A673 (cell line): Measurements from ENCODE around the gene SYP. TPM values are rescaled to one million over a fixed set of nuclear protein-coding genes. Genes with fewer than 3 reads are reported as not detected.

Experiments
- BruUV-seq: library from RNA; stranded (reverse); fragments of 400-500 nt; replicated peaks from 2 replicates; lab custom pipeline; 2021; lab: Mats Ljungman, UMichigan
- CTCF ChIA-PET: fragments of 300-600 bp; sonication (Branson Sonifier 250); formaldehyde crosslinking; loops from one replicate; lab custom pipeline; 2022; ENCODE audit warnings: antibody characterized with exemption; lab: Charles Lee
- POLR2A ChIA-PET: fragments of 300-600 bp; sonication (Branson Sonifier 250); formaldehyde crosslinking; loops from one replicate; lab custom pipeline; 2022; ENCODE audit warnings: antibody characterized with exemption; ENCODE audit not compliant: low non-redundant PET; lab: Charles Lee
- DNase-seq: peaks from one replicate; pipeline ENCODE4 v3.0.0-alpha.2; 2015; ENCODE audit warnings: low spot score
- H3K27ac ChIP-seq: fragments of 200-600 bp; sonication (generic); 2 replicates; pipeline ENCODE4 v1.5.1; 2016; ENCODE audit warnings: mixed run types, low read depth, mild to moderate bottlenecking, mixed read lengths, antibody characterized with exemption, low read length; ENCODE audit not compliant: poor library complexity, severe bottlenecking
- H3K27me3 ChIP-seq: fragments of 200-600 bp; sonication (generic); replicated peaks from 2 replicates; pipeline ENCODE4 v1.6.1; 2017; ENCODE audit warnings: mixed run types, low read depth, mild to moderate bottlenecking, mixed read lengths, antibody characterized with exemption, low read length; ENCODE audit not compliant: insufficient read depth, poor library complexity
- H3K36me3 ChIP-seq: fragments of 200-600 bp; sonication (generic); 2 replicates; pipeline ENCODE4 v1.6.1; 2016; ENCODE audit warnings: mixed run types, mild to moderate bottlenecking, mixed read lengths, antibody characterized with exemption, low read length; ENCODE audit not compliant: insufficient read depth, poor library complexity, severe bottlenecking
- H3K4me1 ChIP-seq: fragments of 200-600 bp; sonication (generic); 2 replicates; pipeline ENCODE4 v1.6.1; 2017; ENCODE audit warnings: mixed run types, mild to moderate bottlenecking, mixed read lengths, antibody characterized with exemption, low read length; ENCODE audit not compliant: insufficient read depth, poor library complexity, severe bottlenecking
- H3K4me3 ChIP-seq: fragments of 200-600 bp; sonication (generic); 2 replicates; pipeline ENCODE4 v1.5.1; 2016; ENCODE audit warnings: low read depth, mixed run types, mild to moderate bottlenecking, mixed read lengths, low read length; ENCODE audit not compliant: poor library complexity, severe bottlenecking
- H3K9me3 ChIP-seq: fragments of 200-600 bp; sonication (generic); 2 replicates; pipeline ENCODE4 v1.6.1; 2016; ENCODE audit warnings: mixed run types, low read depth, mild to moderate bottlenecking, mixed read lengths, antibody characterized with exemption, low read length; ENCODE audit not compliant: poor library complexity, severe bottlenecking
- EZH2 ChIP-seq: fragments of 200-600 bp; sonication (generic); IDR thresholded peaks from 2 replicates; pipeline ENCODE4 v1.6.1; 2017; ENCODE audit warnings: borderline replicate concordance, low read depth, mild to moderate bottlenecking, mixed read lengths, antibody characterized with exemption, low read length; ENCODE audit not compliant: poor library complexity, severe bottlenecking
- intact Hi-C: fragments of 100-400 bp; cut with micrococcal nuclease; formaldehyde crosslinking; loops from one replicate; pipeline ENCODE4 v1.10.0; 2022; ENCODE audit not compliant: unreplicated experiment
- total RNA-seq: library from RNA; stranded (reverse); gene quantifications from 2 replicates; pipeline ENCODE4 v1.2.3, GENCODE V29; 2021
- TF ChIP-seq, protein P1 (sequence below): fragments of 300-800, 200-600 bp; sonication (generic); conservative IDR thresholded peaks from 2 replicates; pipeline ENCODE4 v1.5.1; 2017; ENCODE audit warnings: low read depth, mild to moderate bottlenecking, antibody characterized with exemption, low read length, moderate library complexity, mixed read lengths

The SYP gene
- total RNA-seq, 1 experiment from 2014 or later = 14.6 TPM

DNA sequence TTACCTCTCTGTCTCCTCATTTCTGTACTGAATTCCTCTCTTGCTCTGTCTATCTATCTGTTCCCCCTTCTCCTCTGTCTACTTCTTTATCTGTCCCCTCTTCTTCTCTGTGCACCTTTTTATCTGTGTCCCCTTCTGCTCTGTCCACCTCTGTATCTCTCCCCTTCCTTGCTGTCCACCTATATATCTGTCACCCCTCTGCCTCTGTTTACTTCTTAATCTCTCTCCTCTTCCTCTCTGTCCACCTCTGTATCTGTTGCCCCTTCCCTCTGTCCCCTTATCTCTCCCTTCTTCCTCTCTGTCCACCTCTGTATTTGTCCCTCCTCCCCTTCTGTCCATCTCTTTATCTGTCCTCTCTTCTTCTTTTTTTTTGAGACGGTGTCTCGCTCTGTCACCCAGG is 44.2 kb upstream of the SYP start:
- H3K9me3 ChIP-seq = no peaks in the 10 kb centered on the region
- no peaks in the 10 kb centered on the region for H3K36me3 ChIP-seq
- H3K27ac ChIP-seq = no peak overlapping the region
- DNase-seq = no peak
- BruUV-seq = no TSS peak
- intact Hi-C loops = no loop called here
- no peaks in the 10 kb centered on the region for H3K4me1 ChIP-seq
- H3K27me3 ChIP-seq = no peaks in the 10 kb centered on the region
- no peak overlapping the region for H3K4me3 ChIP-seq
- POLR2A ChIA-PET = no interaction called here
- no peak for TF ChIP-seq EZH2
- TF ChIP-seq, protein P1, sequence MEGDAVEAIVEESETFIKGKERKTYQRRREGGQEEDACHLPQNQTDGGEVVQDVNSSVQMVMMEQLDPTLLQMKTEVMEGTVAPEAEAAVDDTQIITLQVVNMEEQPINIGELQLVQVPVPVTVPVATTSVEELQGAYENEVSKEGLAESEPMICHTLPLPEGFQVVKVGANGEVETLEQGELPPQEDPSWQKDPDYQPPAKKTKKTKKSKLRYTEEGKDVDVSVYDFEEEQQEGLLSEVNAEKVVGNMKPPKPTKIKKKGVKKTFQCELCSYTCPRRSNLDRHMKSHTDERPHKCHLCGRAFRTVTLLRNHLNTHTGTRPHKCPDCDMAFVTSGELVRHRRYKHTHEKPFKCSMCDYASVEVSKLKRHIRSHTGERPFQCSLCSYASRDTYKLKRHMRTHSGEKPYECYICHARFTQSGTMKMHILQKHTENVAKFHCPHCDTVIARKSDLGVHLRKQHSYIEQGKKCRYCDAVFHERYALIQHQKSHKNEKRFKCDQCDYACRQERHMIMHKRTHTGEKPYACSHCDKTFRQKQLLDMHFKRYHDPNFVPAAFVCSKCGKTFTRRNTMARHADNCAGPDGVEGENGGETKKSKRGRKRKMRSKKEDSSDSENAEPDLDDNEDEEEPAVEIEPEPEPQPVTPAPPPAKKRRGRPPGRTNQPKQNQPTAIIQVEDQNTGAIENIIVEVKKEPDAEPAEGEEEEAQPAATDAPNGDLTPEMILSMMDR = no peak
- CTCF ChIA-PET = no interaction called here

DNA sequence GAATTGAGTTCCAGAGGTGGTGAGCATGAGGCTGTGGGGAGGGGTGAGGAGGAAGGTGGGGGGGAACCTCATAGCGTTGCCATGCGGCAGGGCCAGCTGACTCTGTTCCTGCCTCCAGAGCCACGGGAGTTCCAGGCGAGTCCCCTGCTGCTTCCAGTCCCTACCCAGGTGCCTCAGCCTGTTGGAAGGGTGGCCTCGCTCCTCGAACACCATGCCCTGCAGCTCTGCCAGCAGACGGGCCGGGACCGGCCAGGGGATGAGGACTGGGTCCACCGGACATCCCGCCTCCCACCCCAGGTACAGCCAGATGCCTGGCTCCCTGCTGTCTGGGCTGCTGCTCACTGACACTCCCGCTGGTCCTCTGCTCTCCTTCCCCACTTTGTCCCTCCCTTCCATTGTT is 43.2 kb upstream of the SYP start:
- Histone ChIP-seq H3K4me1 (no peaks in the 10 kb centered on the region), H3K27ac (no peak overlapping the region), H3K4me3 (no peak overlapping the region), H3K36me3 (no peaks in the 10 kb centered on the region), H3K27me3 (no peaks in the 10 kb centered on the region), H3K9me3 (no peaks in the 10 kb centered on the region)
- BruUV-seq = no TSS peak
- DNase-seq = no peak
- ChIA-PET POLR2A (no interaction called here), CTCF (no interaction called here)
- intact Hi-C loops = no loop called here
- TF ChIP-seq, protein P1 = no peak
- TF ChIP-seq EZH2 = no peak

- Histone ChIP-seq H3K9me3 (no peaks in the 10 kb centered on the region), H3K4me3 (no peak overlapping the region), H3K36me3 (no peaks in the 10 kb centered on the region), H3K4me1 (no peaks in the 10 kb centered on the region), H3K27ac (no peak overlapping the region), H3K27me3 (no peaks in the 10 kb centered on the region)
- no peak for TF ChIP-seq EZH2
- TF ChIP-seq, protein P1 = no peak
- intact Hi-C loops = no loop called here
- POLR2A ChIA-PET = no interaction called here
- DNase-seq = no peak
- CTCF ChIA-PET = no interaction called here
- no TSS peak for BruUV-seq
Observed at GRCh38 chrX:49242545-49243066, 42.6 kb upstream of the SYP start.
